ENCODE data around the gene SLC35C1.

Gene SLC35C1

GRCh38 chr11:45846974-45847910, 42.3 kb downstream of the SLC35C1 start, which contains the start of gene CRY2:
TSS of gene CRY2 (plus strand) at chr11:45847475. CDS start at chr11:45847491, 16 bp downstream.
- peak; percentile 76 for DNase-seq

- DNase-seq: peak; percentile 18
Observed at GRCh38 chr11:45847911-45848316, 43.0 kb downstream of the SLC35C1 start.

- DNase-seq: no peak
Observed at GRCh38 chr11:45848654-45849081, 43.7 kb downstream of the SLC35C1 start.

- no peak for DNase-seq
Observed at GRCh38 chr11:45850446-45850845, 45.5 kb downstream of the SLC35C1 start.

GRCh38 chr11:45851228-45851627, 46.3 kb downstream of the SLC35C1 start:
- no peak for DNase-seq

DNA sequence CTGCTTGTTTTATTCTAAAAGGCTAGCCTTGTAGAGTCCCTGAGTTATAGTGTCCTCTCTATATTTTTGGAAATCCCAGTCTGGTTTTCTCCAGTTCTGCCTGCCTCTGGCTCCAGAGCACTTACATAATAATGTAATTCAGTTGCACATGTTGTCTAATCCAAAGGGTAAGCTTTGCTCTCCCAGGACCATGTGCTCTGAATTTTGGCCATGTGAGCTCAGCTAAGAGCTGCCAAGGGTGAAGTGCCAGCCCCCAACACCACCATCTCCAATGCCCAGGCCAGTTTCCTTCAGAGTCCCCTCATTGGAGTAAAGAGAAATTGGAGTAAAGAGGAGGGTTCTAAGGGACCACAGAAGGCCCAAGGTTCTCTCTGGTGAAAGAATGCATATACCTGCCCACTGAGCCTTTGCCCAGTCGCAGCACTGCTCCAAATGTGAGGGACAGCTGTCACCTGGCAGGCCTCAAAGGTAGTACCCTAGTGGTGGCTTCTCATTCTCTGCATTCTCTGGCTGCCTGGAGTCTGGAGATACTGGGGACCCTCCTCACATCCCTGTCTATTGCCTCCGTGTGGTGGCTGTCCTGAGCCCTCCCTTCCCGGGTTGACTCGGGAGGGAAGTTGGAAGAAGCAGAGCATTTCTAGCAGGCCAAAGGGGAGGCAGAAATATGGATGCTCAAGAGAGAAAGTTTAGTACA, 47.2 kb downstream of the SLC35C1 start:
- no peak for DNase-seq

DNA sequence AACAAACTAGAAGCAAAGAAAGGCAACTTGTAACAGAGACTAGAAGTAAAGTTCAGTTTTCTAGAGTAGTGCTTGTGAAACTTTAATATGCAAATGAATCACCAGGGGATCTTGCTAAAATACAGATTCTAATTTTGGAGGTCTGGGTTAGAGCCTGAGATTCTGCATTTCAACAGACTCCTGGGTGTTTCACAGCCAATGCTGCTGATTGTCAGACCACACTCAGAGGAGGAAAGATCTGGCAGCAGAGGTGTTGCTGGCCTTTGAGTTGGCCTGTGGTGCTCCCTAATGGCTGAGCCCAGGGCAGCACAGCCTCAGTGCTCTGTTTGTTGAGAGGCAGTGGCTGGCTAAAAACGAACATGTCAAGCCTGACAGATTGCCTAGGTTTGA, 47.8 kb downstream of the SLC35C1 start:
- no peak for DNase-seq

DNA sequence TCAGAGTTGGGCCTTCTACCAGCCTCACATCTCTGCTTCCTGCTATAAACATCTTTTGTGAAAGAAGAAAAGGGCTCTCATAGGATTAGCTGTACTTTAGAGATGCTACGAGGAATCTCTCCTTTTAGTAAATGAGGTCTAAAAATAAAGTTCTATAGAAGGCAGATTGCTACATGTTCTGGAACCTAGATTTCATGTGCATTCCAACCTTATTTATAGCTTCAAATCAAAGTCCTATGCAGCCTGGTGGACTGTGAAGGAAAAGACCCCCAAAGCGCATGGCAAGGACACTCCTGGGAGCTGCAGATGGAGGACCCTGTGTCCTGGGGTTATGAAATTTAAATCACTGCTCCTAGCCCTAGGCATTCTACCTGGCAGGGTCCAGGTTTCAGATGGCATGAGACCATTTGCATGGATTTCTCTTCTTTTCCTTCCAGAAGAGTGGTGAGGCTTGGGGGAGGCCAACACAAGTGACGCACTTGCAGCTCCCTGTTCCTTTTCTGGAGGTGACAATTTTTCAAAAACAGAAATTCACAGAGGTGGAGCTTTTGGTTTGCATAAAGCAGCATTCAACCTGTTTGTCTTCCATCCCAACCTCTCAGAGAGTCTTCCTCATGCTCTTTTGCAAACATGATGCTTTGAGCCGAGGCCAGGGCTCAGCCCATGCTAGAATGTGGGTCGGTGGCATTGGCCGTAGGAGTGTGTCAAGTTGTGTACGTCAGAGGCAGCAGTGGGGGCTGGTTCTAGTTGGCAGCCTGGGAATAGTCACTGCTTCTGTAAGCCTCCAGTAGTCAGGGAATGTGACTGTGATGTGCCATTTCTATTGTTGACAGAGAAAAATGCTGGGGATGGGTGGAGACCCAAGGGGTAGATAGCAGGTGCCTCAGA, 48.6 kb downstream of the SLC35C1 start:
- DNase-seq: no peak

DNA sequence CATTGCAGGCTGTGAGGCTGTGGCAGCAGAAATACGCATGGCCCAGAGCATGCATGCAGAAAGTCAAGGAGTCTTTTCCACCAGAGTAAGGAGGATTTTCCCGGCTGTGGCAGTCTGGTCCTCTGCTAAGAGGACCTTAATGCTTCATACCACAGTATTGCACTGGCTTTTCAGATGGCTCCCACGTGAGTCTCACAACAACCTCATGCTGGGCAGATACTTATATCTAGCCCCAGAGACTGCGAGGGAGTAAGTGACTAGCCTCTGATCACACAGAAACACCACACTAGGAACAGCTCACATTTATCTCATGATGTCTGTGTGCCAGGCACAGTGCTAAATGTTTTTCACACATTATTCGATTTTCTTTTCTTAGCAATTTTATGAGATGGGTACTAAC, 50.4 kb downstream of the SLC35C1 start:
- no peak for DNase-seq

DNA sequence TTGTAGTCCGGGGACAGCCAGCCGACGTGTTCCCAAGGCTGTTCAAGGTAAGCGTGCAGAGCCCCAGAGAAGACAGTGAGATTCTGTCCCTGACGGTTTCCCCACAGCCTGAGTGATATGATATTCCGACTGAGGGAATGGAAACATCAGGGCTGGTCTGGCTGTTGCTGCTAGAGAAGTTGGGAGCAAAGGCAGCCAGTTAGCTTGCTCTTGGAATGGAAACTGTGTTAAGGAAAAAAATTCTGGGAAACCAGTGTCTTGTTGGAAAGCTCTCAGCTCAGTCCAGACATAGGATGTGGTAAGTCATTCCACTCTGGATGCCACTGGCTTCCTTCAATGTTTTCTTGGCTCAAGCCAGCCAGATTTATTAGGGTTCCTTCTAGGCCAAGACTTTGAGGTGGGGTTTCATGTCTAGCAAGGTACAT, 51.1 kb downstream of the SLC35C1 start:
- DNase-seq: no peak

GRCh38 chr11:45857961-45858474, 53.1 kb downstream of the SLC35C1 start:
- no peak for DNase-seq

GRCh38 chr11:45858751-45859398, 53.9 kb downstream of the SLC35C1 start:
- DNase-seq: no peak

- DNase-seq: no peak
Observed at GRCh38 chr11:45859661-45860140, 54.8 kb downstream of the SLC35C1 start.

DNA sequence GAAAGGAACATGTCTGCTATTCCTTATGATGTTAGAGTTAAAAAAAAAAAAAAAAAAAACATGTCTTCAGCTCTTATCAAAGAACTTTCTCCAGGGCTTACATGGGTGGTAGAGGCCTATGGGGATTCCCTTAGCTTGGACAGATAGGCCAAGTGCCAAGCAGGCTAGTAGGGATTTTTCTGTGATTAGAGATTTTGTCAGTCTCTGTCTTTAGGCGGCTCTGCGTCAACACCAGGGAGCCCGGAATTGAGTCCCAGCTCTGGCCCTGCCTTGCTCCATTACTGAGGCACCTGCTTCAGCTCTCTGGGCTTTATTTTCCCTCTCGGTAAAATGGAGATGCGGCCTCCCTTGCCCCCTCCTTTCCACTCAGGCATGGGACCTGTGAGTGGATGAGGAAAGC, 55.4 kb downstream of the SLC35C1 start:
- no peak for DNase-seq

DNA sequence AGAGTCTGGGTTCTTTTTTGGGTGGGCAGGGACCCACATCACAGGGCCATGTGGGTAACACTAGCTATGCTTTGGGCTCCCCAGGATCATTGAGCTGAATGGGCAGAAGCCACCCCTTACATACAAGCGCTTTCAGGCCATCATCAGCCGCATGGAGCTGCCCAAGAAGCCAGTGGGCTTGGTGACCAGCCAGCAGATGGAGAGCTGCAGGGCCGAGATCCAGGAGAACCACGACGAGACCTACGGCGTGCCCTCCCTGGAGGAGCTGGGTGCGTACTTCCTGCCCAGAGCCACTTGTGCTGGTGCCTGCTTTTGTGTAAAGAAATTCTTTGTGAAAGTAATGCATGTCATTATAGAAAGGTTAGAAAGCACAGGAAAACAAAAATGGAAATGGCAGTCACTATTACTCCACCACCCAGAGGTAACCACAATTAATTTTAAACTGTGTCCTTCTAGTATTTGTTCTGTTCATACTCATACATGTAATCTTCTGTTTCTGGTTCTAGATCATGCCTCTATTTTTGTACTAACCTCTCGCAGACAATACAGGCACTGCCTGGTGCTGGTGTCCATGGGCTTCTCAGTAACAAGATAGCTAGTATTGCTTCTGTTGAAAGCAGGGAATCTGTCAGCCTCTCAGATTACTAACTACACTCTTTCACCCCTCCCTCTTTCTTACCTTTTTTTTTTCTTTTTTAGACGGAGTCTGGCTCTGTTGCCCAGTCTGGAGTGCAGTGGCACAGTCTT, 56.0 kb downstream of the SLC35C1 start:
- no peak for DNase-seq

Measured in GF-D8 (cell line).